Caco-2 (cell line): ENCODE measurements around the gene PARD3B. TPM values are rescaled to one million over a fixed set of nuclear protein-coding genes. Genes with fewer than 3 reads are reported as not detected.

Experiments
- BruUV-seq: library from RNA; stranded (reverse); fragments of 400-500 nt; replicated peaks from 2 replicates; lab custom pipeline; 2021; lab: Mats Ljungman, UMichigan
- CTCF ChIA-PET: fragments of 300-600 bp; sonication (Branson Sonifier 250); formaldehyde crosslinking; loops from one replicate; lab custom pipeline; 2022; ENCODE audit warnings: antibody characterized with exemption; lab: Charles Lee
- POLR2A ChIA-PET: fragments of 300-600 bp; sonication (Branson Sonifier 250); formaldehyde crosslinking; loops from one replicate; lab custom pipeline; 2022; ENCODE audit warnings: antibody characterized with exemption; lab: Charles Lee
- DNase-seq, 2 experiments: peaks; one replicate each; pipeline versions ENCODE4 v3.0.0 to v3.0.0-alpha.2; 2020 to 2022
- H3K27me3 ChIP-seq: replicated peaks from 2 replicates; pipeline ENCODE4 v1.6.0; 2011; ENCODE audit warnings: low read length; ENCODE audit not compliant: control insufficient read depth, insufficient read depth
- H3K36me3 ChIP-seq: 2 replicates; pipeline ENCODE4 v1.5.1; 2011; ENCODE audit warnings: low read length; ENCODE audit not compliant: control insufficient read depth, insufficient read depth
- H3K4me1 ChIP-seq: fragments of 250-450 bp; sonication (Bioruptor Pico); 2 replicates; pipeline ENCODE4 v1.5.1; 2020; ENCODE audit warnings: mild to moderate bottlenecking
- H3K4me3 ChIP-seq: 2 replicates; pipeline ENCODE4 v1.5.1; 2011; ENCODE audit warnings: low read depth, mild to moderate bottlenecking, control low read depth, low read length
- H3K9me3 ChIP-seq: fragments of 250-450 bp; sonication (Bioruptor Pico); 2 replicates; pipeline ENCODE4 v1.5.1; 2020; ENCODE audit warnings: mild to moderate bottlenecking, moderate library complexity
- H3K27ac Mint-ChIP-seq: one replicate; pipeline ENCODE4 v1.8.0; 2022; ENCODE audit warnings: mixed read lengths; ENCODE audit not compliant: unreplicated experiment
- H3K27me3 Mint-ChIP-seq: one replicate; pipeline ENCODE4 v1.8.0; 2022; ENCODE audit warnings: mixed read lengths; ENCODE audit not compliant: insufficient read depth, unreplicated experiment
- H3K36me3 Mint-ChIP-seq: one replicate; pipeline ENCODE4 v1.8.0; 2022; ENCODE audit warnings: mild to moderate bottlenecking, mixed read lengths; ENCODE audit not compliant: insufficient read depth, unreplicated experiment
- H3K4me1 Mint-ChIP-seq: one replicate; pipeline ENCODE4 v1.8.0; 2022; ENCODE audit warnings: low read depth, mixed read lengths; ENCODE audit not compliant: unreplicated experiment
- H3K4me3 Mint-ChIP-seq: one replicate; pipeline ENCODE4 v1.8.0; 2022; ENCODE audit warnings: mild to moderate bottlenecking, moderate library complexity, mixed read lengths; ENCODE audit not compliant: unreplicated experiment
- H3K9me3 Mint-ChIP-seq: one replicate; pipeline ENCODE4 v1.8.0; 2022; ENCODE audit warnings: mixed read lengths; ENCODE audit not compliant: unreplicated experiment
- CTCF ChIP-seq, 2 experiments: fragments of 200-600 bp in 1 of 2; IDR thresholded peaks; 1 replicate in 1 of 2; 2 replicates in 1 of 2; pipeline versions ENCODE4 v1.5.1 to v1.8.0; 2011 to 2022; ENCODE audit warnings: antibody characterized with exemption in 1 of 2, control low read depth in 1 of 2, inconsistent platforms in 1 of 2, low read depth in 1 of 2, low read length in 1 of 2, mild to moderate bottlenecking in 1 of 2, moderate library complexity in 1 of 2; ENCODE audit not compliant: insufficient read depth in 1 of 2, severe bottlenecking in 1 of 2, unreplicated experiment in 1 of 2
- intact Hi-C: fragments of 100-400 bp; cut with micrococcal nuclease; formaldehyde crosslinking; loops from one replicate; pipeline ENCODE4 v1.10.0; 2022; ENCODE audit not compliant: unreplicated experiment
- total RNA-seq: library from RNA; stranded (reverse); gene quantifications from 2 replicates; pipeline ENCODE4 v1.2.3, GENCODE V29; 2022

PARD3B gene
- total RNA-seq, 1 experiment from 2014 or later: 68.9 TPM

- peaks cover 21% of the 10 kb centered on the region for H3K9me3 Mint-ChIP-seq
- H3K27me3 Mint-ChIP-seq: no peaks in the 10 kb centered on the region
- peaks cover 23% of the 10 kb centered on the region for H3K36me3 Mint-ChIP-seq
- Histone ChIP-seq H3K4me3 (no peak overlapping the region), H3K36me3 (no peaks in the 10 kb centered on the region; the same call in 1 of the 2 replicates), H3K27me3 (no peaks in the 10 kb centered on the region), H3K9me3 (peaks cover 9% of the 10 kb centered on the region; the same call in 1 of the 2 replicates), H3K4me1 (peaks cover 17% of the 10 kb centered on the region)
- ChIA-PET POLR2A (no interaction called here), CTCF (no interaction called here)
- no peak for TF ChIP-seq CTCF (IDR thresholded peaks at IDR 0.05; ENCODE audit: insufficient read depth in 1 of 2, low read depth in 1 of 2, low read length in 1 of 2, severe bottlenecking in 1 of 2, unreplicated experiment in 1 of 2)
- BruUV-seq: no TSS peak
- no peak for DNase-seq
- intact Hi-C loops: no loop called here
- no peak overlapping the region for H3K4me3 Mint-ChIP-seq
- H3K27ac Mint-ChIP-seq: no peak overlapping the region
- H3K4me1 Mint-ChIP-seq: peaks cover 28% of the 10 kb centered on the region
Observed at GRCh38 chr2:204896146-204896545, 350.9 kb downstream of the PARD3B start.

DNA sequence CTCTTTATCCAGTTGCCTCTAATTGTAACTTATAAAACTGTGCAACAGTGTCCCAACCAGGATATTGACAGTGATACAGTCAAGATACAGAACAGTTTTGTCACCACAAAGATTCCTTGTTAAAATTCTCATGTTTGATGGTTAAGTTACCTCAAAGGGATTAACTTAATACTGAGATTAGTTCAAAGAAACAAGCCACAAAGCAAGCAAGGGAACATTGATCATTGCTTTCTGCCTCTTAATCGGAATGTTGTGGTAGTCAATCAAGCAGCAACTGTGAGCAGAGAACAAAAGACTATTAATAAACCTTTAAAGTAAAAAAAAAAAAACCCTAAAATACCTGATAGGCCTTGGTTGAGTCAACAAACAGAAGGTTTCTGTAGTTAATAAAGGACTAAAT lies 352.3 kb downstream of the PARD3B start:
- peaks cover 32% of the 10 kb centered on the region for H3K4me1 Mint-ChIP-seq
- intact Hi-C loops: no loop called here
- H3K4me3 Mint-ChIP-seq: no peak overlapping the region
- peaks cover 21% of the 10 kb centered on the region for H3K9me3 Mint-ChIP-seq
- Histone ChIP-seq H3K4me1 (peaks cover 26% of the 10 kb centered on the region), H3K36me3 (peaks cover 2% of the 10 kb centered on the region; the same call in 1 of the 2 replicates), H3K9me3 (peaks cover 9% of the 10 kb centered on the region; the same call in 1 of the 2 replicates), H3K27me3 (no peaks in the 10 kb centered on the region), H3K4me3 (no peak overlapping the region)
- POLR2A ChIA-PET: no interaction called here
- H3K36me3 Mint-ChIP-seq: peaks cover 29% of the 10 kb centered on the region
- H3K27ac Mint-ChIP-seq: no peak overlapping the region
- TF ChIP-seq CTCF (IDR thresholded peaks at IDR 0.05; ENCODE audit: insufficient read depth in 1 of 2, low read depth in 1 of 2, low read length in 1 of 2, severe bottlenecking in 1 of 2, unreplicated experiment in 1 of 2): no peak
- CTCF ChIA-PET: no interaction called here
- no TSS peak for BruUV-seq
- no peaks in the 10 kb centered on the region for H3K27me3 Mint-ChIP-seq
- DNase-seq: no peak

- H3K4me1 Mint-ChIP-seq: peaks cover 32% of the 10 kb centered on the region
- H3K9me3 Mint-ChIP-seq: peaks cover 21% of the 10 kb centered on the region
- H3K27ac Mint-ChIP-seq: peak overlapping the region; percentile 77
- Histone ChIP-seq H3K9me3 (peaks cover 13% of the 10 kb centered on the region; the same call in 1 of the 2 replicates), H3K4me3 (no peak overlapping the region), H3K36me3 (peaks cover 2% of the 10 kb centered on the region; the same call in 1 of the 2 replicates), H3K4me1 (peaks cover 26% of the 10 kb centered on the region), H3K27me3 (no peaks in the 10 kb centered on the region)
- intact Hi-C loops: no loop called here
- POLR2A ChIA-PET: no interaction called here
- H3K4me3 Mint-ChIP-seq: no peak overlapping the region
- no peak for DNase-seq
- no peak for TF ChIP-seq CTCF (IDR thresholded peaks at IDR 0.05; ENCODE audit: insufficient read depth in 1 of 2, low read depth in 1 of 2, low read length in 1 of 2, severe bottlenecking in 1 of 2, unreplicated experiment in 1 of 2)
- peaks cover 29% of the 10 kb centered on the region for H3K36me3 Mint-ChIP-seq
- CTCF ChIA-PET: no interaction called here
- BruUV-seq: no TSS peak
- no peaks in the 10 kb centered on the region for H3K27me3 Mint-ChIP-seq
Observed at GRCh38 chr2:204898928-204899640, 353.8 kb downstream of the PARD3B start.
